GM19397 (cell line): Measurements from ENCODE around the gene PTCD1.

ENCODE experiments used
- ATAC-seq: cut with Tn5 transposase; IDR thresholded peaks from one replicate; pipeline ENCODE4 v1.9.1; 2021; ENCODE audit warnings: mild to moderate bottlenecking, moderate library complexity; ENCODE audit not compliant: unreplicated experiment

The PTCD1 gene

GRCh38 chr7:99438573-99439480 is at the start of gene PTCD1, which contains the start of gene CPSF4:
Gene PTCD1 (minus strand): TSS chr7:99438798. CDS start chr7:99435242, 3,556 bp downstream.
Gene CPSF4 (plus strand): TSS chr7:99438943. CDS start chr7:99439083, 140 bp downstream.
- peak; percentile 93 for ATAC-seq

- ATAC-seq: no peak
These were observed 46.5 kb upstream of the PTCD1 start for GRCh38 chr7:99485094-99485493.

GRCh38 chr7:99478464-99479440 is 40.2 kb upstream of the PTCD1 start:
- no peak for ATAC-seq

GRCh38 chr7:99476107-99476506 is 37.5 kb upstream of the PTCD1 start:
- no peak for ATAC-seq

- no peak for ATAC-seq
These were observed 34.7 kb upstream of the PTCD1 start for GRCh38 chr7:99473315-99473596.

GRCh38 chr7:99472561-99473314 is 34.1 kb upstream of the PTCD1 start, which contains the start of gene ZNF789:
Gene ZNF789 (plus strand): TSS chr7:99472890. CDS start chr7:99476457, 3,567 bp downstream.
- ATAC-seq: peak; percentile 93

- ATAC-seq: no peak
These were observed 30.9 kb upstream of the PTCD1 start for GRCh38 chr7:99469381-99470065.

- no peak for ATAC-seq
These were observed 29.8 kb upstream of the PTCD1 start for GRCh38 chr7:99468336-99468918.

GRCh38 chr7:99465421-99465768 is 26.8 kb upstream of the PTCD1 start:
- ATAC-seq: peak; percentile 15

GRCh38 chr7:99461221-99461620 is 22.6 kb upstream of the PTCD1 start:
- ATAC-seq: no peak

- ATAC-seq: no peak
These were observed 22.1 kb upstream of the PTCD1 start for GRCh38 chr7:99460651-99461050.

GRCh38 chr7:99459087-99459486 is 20.5 kb upstream of the PTCD1 start:
- ATAC-seq: no peak

GRCh38 chr7:99457650-99458493 is 19.3 kb upstream of the PTCD1 start:
- ATAC-seq: no peak

- ATAC-seq: no peak
These were observed 18.6 kb upstream of the PTCD1 start for GRCh38 chr7:99457050-99457649.

- ATAC-seq: no peak
These were observed 17.7 kb upstream of the PTCD1 start for GRCh38 chr7:99456288-99456687.

GRCh38 chr7:99455874-99456273 is 17.3 kb upstream of the PTCD1 start:
- no peak for ATAC-seq

- ATAC-seq: no peak
These were observed 14.5 kb upstream of the PTCD1 start for GRCh38 chr7:99453105-99453504.

GRCh38 chr7:99452541-99452940 is 13.9 kb upstream of the PTCD1 start:
- no peak for ATAC-seq

GRCh38 chr7:99451936-99452335 is 13.3 kb upstream of the PTCD1 start:
- ATAC-seq: no peak
